Fibroblast of the conjunctiva (primary cell): Measurements from ENCODE around the gene AACS.
A peak's percentile ranks its signal among the peaks of the same experiment; 100 is the strongest.

Source experiments
- DNase-seq: peaks from one replicate; pipeline ENCODE4 v3.0.0-alpha.2; 2010; ENCODE audit warnings: low read depth

The AACS gene

DNA sequence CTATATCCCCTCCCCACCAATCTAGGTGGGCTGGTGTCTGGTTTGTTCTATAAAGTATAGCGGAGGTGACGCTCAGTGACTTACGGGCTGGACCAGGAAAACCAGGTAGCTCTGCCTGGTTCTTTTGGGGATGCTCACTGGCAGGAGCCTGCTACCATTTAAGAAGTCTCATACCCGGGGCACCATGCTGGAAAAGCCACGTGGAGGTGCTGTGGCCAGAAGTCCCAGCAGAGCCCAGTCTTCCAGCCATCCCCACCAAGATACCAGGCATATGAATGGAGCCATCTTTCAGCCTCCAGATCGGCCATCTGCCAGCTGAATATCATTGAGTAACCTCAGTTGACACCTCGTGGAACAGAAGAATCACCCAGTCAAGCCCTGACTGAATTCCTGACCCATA, 87.2 kb downstream of the AACS start:
- DNase-seq = no peak

DNA sequence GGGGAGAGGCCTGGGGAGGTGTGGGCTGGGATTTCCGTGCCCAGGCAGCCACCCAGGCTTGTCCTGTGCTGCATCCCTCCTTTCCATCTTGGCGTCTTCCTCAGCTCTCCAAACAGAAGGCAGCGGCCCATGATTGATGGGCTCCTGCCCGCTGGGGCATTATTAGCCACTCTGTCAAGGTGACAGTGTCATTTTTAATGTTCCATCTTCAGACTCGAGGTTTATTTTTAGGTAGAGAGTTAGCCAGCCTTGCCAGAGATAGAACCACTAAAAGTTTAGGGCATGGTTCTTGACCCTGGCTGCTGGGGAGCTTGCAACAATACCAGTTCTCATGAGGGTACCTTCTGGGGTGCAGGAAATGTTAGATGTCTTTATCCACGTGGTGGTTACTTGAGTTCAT, 90.1 kb downstream of the AACS start:
- no peak for DNase-seq

DNA sequence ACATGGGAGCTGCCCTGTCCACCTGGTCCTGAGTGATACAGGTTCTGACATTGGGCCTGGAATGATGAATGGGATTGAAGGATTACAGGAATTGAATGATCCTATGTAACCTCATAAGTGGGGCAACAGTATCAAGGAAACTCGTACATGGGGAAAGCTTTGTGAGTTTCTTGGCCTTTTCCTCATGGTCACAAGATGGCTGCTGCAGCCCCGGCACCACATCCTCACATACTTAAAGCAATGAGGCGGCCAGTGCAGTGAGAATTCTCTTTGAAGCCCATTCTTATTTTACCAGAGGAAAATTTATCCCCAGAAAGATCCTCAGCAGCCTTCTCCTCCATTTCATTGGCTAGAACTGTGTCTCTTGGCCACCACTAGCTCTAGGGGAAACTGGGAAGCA, 91.9 kb downstream of the AACS start:
- no peak for DNase-seq

DNA sequence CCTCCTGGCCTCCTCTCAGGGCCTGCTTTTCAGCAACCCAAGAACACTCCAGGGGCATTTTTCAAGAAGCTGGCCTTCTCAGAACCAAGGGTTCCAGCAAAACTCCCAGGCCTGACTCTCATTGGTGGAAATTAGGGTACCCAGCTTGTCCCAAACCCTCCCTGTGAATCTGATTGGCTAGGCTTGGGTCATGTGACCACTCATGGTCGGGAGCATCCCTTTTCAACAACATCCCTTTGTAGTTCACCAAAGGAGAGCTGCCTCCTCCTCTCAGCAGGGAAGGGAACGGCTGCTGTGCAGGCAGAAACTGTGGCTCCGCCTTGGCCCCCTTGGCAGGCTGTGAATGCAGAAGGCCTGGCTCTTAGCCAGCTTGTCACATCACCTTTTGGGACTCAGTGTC, 94.5 kb downstream of the AACS start:
- DNase-seq = no peak

DNA sequence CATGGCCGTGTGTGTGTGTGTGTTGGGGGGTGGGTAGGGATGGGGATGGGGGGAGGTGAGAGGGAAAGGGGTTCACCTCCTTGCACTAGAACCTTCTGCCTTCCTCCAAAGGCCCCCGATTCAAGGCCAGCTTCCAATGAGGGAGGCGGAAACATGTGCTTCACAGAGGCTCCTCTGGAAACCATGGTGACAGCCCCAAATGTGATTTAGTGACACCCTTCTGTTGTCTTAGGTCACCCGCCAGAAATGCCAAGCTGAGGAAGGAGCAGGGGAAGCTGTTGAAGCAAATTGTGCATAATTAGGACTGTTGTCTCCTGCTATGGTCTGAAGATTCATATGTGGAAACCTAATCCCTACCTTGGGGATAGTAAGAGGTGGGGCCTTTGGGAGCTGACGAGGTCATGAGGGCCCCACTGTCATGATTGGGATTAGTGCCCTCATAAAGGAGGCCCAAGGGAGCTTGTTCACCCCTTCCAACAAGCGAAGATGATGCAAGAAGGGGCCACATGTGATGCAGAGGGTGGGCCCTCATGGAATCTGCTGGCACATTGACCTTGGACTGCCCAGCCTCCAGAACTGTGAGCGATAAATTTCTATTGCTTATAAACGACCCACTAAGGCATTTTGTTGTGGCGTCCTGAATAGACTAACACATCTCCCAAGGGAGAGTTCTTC, 95.2 kb downstream of the AACS start:
- DNase-seq = no peak

DNA sequence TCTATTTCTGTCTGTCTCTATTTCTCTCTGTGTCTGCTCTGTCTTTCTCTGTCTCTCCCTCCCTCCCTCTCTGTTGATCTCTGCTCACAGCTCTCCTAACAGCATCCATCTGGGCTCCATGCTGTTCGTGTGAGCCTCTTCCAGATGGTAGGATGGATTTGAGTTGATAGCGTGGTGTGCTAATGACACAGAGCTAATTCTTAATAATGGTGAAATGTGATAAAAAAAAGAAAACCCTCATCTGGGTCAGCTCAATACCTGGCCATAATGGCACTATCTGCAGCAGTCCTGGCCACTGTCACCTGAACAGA, 96.4 kb downstream of the AACS start:
- no peak for DNase-seq

DNA sequence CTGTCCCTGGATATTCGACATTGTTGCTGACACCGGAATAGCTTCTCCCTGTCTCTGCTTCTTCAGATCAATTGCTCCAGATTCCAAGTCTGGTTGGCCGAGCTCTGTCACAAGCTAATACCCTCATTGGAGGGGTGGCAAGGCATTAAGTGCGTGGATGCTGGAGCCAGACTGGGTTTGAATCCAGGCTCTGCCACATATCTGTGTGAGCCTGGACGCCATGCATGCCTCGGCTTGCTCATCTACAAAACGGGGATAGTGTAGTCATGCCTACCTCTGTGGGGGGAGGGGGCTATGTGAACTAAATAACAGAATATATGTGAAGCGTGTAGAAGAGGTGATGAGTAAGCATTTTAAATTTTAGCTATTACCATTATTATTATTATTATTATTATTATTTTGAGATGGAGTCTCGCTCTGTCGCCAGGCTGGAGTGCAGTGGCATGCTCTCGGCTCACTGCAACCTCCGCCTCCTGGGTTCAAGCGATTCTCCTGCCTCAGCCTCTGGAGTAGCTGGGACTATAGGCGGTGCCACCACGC, 97.3 kb downstream of the AACS start:
- no peak for DNase-seq

DNA sequence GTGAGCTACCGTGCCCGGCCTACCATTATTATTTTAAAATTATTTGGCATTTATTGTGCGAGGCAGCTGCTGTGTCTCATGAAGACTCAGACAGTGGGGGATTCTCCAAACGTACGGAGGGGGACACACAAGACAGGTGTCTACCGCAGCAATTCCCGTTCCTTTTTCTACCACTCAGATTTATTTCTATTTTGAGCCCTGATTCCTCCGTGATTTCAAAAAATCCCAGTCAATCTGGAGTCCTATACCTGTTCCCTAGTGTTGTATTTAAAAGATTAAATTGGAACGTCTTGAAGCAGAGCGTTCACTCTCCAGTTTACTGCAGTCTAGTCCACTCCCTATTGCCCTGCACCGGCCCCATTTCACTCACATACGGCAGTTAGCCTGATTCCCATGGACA, 97.9 kb downstream of the AACS start:
- DNase-seq = no peak

DNA sequence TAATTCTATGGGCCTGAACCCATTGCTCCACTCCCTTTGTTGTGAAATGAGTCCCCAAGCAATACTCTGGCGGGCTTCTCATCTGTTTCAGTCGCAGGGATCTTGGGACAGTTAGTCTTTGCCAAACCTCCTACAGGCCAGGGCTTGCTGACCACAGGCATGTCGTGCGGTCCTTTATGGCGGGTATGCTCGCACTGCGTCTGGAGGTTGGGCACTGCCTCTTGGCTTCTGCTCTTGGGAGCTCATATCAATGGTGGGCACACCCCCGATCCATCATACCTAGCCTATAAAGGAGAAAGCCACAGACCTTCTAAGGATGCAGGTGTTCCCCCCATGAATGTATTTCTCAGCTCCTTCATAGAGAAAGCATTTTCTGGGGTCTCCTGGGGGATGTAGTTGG, 99.3 kb downstream of the AACS start:
- no peak for DNase-seq

DNA sequence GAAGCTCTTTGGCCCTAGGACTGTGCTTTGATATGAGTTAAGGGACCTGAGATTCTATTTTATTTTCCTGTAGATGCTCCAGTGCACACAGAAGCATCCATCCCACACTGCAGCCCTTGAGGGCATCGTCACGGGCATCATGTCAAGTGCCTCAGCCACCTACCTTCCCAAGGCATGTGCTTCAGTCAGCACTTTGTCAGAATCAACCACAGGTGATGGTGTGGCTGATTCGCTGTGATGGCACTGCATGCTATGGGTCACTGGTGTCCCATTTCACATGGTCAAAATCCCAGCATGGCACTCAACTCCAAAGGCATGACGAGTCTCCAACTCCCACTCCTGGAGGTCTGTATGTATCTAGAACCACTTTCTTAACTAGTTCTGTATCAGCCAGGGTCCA, 100.8 kb downstream of the AACS start:
- no peak for DNase-seq

DNA sequence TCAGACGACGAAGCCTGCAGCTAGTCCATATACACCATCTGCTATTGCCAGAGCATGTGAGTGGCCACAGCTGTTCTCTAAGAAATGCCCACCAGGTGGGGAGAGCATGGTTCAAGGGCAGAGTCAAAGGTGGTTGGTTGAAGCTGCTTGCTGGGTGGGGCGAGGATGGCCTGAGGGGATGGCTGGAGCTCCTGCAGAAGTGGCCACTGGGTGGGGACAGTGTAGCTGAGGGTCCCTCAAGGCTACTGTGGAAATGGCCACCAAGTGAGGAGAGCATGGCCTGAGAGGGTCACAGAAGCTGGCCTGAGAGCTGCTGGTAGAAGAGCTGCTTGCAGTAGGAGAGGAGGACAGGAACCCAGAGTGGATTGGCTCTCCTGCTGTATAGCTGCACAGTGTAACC, 102.4 kb downstream of the AACS start:
- no peak for DNase-seq

DNA sequence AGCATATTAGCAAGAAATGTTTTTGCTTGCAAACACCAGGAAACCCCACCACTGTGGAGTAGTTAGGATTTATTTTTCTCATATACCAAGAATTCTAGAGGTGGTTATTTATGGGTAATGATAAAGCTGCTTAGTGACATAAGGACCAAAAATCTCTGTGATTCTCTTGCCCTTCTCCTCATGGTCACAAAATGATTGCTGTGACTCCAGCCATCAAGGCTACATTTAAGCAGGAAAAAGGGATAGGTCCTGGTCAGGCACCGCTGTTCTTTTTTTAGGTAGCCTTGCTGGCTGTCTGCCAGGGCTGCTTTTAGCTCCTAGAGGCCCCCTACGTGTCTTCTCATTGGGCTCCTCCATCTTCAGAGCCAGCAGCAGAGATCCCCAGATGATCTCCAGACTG, 104.2 kb downstream of the AACS start:
- DNase-seq = no peak

DNA sequence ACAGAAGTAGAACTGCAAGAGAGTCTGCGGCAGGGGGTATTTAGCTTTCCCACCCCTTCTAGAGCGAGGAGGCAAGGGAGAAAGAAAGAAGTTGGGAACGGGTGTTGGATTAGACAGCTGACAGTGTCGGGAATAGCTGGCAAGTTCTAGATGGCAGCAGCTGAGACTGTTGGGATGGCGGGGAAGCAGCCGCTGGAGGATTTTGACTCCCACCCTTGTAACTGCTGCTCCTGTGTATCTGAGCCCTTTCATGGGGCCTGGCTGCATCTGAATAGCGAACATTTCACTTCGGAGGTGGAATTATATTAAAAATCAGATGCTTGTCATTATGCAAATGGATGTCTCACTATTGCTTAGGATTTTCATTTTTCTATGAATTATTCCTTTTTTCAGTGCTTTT, 104.6 kb downstream of the AACS start:
- no peak for DNase-seq

DNA sequence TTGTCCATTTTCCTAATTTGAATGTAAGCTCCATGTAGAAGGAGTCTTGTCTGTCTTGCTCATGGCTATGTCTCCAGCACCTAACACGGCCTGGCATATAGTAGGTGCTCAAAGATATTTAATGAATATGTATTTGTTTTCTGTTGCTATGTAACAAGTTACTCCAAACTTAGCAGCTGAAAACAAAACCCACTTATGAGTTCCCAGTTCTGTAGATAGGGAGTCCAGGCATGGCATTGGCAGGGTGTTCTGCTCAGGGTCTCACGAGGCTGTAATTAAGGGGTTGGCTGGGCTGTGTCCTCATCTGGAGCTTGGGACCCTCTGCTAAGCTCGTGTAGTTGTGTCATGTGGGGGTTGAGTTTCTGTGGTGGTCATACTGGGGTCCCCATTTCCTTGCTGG, 106.0 kb downstream of the AACS start:
- no peak for DNase-seq

DNA sequence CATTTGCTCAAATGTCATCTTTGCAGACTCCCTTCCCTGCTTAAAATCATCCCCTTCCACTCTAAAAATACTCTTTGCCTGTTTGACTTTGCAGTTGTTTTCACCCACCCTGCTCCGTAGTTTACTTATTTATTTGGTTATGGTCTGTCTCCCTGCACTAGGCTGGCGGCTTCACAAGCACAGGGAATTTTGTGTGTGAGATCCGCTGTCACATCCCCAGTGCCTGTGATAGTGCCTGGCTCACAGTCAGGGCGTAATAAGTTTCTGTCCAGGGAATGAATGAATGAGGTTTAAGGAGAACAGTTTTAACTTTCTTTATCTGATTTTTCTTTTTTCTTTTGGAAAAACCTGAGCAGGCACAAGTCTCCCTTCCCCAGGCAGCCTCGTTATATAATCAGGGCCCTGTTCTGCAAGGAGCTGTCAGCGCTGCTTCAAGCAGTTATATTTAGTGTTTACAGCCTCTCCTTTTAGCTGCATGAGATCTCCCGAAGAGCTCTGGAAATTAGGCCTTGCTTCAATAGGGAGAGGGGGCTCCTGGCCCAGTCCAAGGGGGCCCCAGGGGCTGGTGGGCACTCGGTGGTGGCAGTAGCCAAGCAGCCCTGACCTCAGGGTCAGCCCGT, 107.1 kb downstream of the AACS start:
- no peak for DNase-seq

DNA sequence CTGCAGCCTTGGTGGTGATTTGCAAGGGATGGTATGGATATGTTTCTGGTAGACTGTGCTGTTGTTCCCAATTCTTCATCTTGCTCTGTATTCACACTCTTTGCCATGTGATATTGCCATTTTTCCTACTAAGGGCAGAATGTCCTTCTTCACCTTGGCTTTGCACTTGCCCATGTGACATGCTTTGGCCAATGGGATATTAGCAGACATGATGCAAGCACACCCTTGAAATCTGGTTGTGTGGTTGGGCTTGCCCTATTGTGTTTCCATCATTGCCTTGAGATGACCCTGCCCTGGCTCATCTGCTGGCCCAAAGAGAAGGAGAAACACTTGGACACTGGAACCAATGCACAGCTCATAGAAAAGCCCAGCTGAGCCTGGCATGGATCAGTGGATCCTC, 110.3 kb downstream of the AACS start:
- DNase-seq = no peak

DNA sequence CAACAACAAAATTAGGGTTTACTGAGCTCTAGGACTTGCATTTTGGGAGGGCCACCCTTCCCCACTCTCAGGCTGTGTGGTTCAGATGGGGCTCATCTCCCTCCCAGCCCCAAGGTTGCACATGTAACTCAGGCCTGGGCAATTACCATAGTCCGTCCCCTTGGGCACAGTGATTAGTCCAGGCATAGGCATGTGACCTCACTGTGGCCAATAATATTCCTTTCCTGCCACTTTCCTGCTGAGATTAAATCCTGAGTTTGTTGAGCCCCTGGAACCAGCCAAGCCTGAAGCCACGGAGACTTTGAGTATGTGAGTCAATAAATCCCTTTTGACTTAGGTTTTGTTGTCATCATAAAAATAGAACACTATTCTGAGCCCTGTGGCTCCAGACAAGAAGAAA, 113.0 kb downstream of the AACS start:
- no peak for DNase-seq

DNA sequence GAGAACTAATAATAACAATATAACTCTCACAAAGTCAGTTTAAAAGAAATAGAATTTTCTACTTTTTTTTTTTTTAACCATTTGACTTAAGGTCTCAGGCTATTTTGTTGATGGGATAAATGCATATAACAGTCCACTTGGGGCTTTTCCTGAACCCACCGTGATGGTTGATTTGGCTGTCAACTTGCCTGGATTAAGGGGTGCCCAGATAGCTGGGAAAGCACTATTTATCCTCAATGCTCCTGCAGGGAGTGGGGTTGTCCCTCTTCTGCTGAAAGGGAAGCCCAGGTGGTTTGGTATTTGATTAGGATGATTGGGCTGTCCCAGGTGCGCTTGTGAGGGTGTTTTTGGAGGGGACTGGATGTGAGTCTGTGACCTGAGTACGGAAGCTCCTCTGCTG, 114.9 kb downstream of the AACS start:
- no peak for DNase-seq

DNA sequence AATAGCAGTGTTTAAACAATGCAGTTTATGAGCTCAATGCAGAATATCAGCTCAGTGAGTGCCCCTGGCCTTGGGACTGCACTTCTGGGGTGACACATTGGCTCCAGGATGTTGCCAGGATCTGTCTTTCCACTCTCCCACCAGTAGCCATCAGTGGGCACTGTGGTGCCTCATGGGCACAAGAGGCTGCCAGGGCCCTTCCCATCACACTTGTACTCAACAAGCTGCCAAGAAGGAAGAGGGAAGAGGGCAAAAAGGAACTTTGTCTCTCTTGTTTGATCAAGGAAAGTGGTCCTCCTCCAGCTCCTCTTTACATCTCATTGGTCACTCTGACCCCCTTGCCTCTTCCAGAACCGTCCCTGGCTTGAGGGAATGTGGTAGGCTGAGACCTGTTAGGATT, 115.9 kb downstream of the AACS start:
- DNase-seq = no peak

DNA sequence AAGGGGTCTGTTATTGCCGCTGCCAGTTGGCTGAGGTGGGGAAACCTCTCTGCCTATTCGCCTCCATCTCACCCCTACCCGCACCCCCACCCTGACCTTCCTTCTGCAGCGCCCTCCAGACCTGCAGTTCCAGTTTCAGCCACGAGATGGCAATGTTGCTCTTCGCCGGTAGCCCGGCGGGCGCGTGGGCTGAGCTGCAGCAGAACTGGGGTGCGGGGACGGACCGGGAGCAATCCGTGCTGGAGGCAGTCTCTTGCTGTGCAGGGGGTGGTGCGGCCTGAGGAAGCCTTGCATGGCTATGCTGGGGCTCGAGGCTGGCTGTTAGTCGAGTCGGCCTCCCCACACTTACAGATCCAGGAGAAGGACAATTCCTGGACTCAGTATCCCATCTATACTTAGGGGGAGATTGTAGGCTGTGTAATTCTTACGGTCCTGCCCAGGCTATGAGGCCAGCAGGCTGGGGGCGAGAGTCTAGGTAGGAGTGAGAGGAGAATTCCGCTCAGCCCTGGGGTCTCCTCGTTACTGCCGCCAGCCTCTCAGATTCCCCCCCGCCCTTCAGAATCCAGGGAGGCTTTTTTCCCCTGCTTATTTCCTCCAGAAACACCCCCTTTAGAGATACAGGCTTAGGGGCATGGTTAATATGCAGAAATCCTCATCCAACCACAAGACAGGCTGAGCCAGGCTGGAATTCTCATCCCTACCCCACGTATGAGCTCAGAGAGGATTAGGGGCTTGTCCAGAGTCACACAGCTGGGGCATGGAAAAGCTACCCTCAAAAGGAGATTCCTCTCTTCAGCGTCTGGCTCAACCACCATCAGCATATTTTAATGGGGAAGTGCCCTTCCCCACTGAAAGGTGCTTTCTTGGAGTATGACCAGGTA, 118.2 kb downstream of the AACS start:
- peak; percentile 45 for DNase-seq

DNA sequence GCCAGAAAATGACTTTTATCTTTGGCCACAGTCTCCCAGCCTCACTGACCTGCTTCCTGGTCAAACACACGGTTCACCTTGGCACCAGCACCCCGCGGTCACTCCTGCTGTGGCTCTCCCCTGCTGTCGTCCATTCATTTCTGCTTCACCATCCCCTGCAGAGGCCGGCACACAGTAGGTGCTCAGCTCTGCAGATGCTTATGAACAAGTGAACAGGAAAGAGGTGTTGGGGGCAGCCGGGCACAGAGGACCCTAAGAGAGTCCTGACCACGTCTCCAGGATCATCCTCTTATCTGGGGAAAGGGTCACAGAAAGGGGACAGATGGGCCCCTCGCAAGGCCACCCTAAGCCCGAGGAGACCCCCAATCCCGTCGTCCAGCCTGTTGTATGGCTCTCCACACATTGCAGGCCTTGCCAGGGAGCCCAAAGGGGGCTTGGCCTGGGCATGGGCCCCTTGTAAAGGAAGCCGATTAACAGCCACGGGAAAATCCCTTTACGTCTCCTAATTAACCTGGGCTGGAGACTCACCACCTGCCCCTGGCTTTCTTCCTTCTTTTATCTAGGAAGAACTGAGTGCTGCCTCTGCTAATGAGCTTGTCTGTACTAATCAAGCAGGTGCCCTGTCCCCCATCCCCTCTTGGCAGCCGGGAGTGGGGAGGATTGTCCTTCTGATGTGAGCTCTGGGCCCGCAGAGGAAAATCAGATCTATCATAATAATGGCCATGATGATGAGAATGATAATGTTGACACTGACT, 119.2 kb downstream of the AACS start:
- no peak for DNase-seq

DNA sequence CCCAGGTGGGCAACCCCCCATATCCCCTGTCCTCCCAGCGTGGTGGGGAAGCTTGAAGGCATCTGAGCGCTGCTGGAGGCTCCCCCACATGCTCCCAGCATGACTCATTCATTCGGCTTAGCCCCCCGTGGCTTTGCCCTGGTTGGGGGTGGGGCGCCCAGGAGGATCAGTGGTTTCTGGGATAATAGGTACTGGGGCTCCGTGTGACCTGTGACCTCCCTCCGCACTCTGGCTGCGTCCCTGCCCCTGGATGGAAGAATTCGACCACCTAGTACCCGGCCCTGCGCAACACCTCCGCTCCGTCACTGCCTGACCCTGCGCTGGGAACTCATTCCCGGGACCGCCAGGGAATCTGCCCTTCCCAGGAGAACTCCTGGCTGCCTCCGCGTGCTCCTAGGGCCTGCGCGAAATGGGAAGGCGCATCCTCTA, 120.1 kb downstream of the AACS start:
- DNase-seq = no peak
